ENCODE data around the gene PRPF31.
"Not testable (repeated sequence)": the region's sequence is repeated elsewhere in the genome, so short reads cannot be mapped to it uniquely, and the experiment has no call there.

PRPF31 gene

DNA sequence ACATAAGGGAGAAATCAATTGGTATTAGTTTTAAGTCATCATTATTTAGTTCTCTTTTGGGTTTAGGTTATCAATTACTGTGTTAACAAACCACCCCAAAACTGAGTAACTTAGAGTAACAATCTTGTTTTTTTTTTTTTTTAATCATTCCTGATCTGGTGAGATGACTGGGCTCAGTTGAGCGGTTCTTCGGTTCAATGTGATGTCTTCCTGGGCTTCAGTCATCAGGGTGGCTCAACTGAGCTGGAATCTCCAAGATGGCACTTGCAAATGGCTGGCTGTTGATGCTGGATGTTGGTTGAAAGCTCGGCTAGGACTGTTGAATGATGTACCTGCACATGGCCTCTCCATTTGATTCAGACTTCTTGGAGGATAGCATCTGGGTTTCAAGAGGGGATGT lies 31.1 kb upstream of the PRPF31 start:
- H3K4me3 ChIP-seq (ENCODE audit: low read depth, low read length), result no peak overlapping the region
- DNase-seq (ENCODE audit: low read depth, low spot score), result no peak
- in situ Hi-C loops (cut with HindIII; ENCODE audit: low sequenced_read_pairs), result no loop called here
- TF ChIP-seq, protein P1, sequence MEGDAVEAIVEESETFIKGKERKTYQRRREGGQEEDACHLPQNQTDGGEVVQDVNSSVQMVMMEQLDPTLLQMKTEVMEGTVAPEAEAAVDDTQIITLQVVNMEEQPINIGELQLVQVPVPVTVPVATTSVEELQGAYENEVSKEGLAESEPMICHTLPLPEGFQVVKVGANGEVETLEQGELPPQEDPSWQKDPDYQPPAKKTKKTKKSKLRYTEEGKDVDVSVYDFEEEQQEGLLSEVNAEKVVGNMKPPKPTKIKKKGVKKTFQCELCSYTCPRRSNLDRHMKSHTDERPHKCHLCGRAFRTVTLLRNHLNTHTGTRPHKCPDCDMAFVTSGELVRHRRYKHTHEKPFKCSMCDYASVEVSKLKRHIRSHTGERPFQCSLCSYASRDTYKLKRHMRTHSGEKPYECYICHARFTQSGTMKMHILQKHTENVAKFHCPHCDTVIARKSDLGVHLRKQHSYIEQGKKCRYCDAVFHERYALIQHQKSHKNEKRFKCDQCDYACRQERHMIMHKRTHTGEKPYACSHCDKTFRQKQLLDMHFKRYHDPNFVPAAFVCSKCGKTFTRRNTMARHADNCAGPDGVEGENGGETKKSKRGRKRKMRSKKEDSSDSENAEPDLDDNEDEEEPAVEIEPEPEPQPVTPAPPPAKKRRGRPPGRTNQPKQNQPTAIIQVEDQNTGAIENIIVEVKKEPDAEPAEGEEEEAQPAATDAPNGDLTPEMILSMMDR (IDR thresholded peaks at IDR 0.05; ENCODE audit: low read depth, low read length), result no peak

DNA sequence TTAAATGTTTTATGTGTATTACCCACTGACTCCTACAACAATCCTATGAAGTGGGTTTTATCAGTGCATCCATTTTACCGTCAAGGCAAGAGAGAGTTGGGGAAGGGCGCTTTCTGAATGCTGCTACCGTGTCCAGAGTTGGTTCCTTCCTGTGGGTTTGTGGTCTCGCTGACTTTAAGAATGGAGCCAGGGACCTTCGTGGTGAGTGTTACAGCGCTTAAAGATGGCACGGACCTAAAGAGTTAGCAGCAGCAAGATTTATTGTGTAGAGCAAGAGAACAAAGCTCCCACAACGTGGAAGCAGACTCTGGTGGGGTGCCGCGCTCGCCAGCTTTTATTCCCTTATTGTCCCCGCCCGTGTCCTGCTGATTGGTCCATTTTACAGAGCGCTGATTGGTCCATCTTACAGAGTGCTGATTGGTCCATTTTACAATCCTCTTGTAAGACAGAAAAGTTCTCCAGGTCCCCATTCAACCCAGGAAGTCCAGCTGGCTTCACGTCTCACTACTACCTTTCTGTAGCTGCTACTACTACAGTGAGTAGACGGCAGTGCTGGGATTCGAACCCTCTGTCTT lies 21.0 kb upstream of the PRPF31 start:
- in situ Hi-C loops (cut with HindIII; ENCODE audit: low sequenced_read_pairs), result no loop called here
- H3K4me3 ChIP-seq (ENCODE audit: low read depth, low read length), result no peak overlapping the region
- DNase-seq (ENCODE audit: low read depth, low spot score), result no peak
- TF ChIP-seq, protein P1 (IDR thresholded peaks at IDR 0.05; ENCODE audit: low read depth, low read length), result no peak

DNA sequence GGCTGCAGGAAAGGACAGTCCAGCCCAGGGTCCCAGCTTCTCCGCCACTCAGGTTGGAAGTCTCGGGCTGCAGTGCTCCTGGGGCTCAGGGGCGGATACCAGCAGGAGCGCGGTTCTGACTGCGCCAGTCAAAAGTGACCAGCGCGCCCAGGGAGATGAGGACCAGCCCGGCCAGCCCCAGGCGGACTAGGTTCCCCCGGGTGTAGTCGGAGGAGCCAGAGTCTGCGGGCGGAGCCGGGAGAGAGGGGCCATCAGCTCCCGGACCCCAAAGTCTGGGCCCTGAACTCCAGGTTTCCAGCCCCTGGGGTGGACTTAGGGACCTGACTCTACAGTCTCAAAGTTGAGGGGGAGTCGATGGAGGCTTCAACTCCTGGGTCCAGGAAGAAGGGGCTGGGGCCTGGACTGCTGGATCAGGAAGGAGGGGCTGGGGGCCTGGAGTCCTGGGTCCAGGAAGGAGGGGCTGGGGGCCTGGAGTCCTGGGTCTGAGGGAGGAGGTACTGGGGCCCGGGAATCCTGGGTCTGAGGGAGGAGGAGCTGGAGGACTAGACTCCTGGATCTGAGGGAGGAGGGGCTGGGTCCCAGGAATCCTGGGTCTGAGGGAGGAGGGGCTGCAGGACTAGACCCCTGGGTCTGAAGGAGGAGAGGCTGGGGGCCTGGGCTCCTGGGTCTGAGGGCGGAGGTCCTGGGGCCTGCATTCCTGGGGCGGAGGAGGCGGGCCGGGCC lies 20.3 kb upstream of the PRPF31 start:
- H3K4me3 ChIP-seq (ENCODE audit: low read depth, low read length), result peak overlapping the region; percentile 18
- in situ Hi-C loops (cut with HindIII; ENCODE audit: low sequenced_read_pairs), result no loop called here
- TF ChIP-seq, protein P1 (IDR thresholded peaks at IDR 0.05; ENCODE audit: low read depth, low read length), result no peak
- no peak for DNase-seq (ENCODE audit: low read depth, low spot score)

DNA sequence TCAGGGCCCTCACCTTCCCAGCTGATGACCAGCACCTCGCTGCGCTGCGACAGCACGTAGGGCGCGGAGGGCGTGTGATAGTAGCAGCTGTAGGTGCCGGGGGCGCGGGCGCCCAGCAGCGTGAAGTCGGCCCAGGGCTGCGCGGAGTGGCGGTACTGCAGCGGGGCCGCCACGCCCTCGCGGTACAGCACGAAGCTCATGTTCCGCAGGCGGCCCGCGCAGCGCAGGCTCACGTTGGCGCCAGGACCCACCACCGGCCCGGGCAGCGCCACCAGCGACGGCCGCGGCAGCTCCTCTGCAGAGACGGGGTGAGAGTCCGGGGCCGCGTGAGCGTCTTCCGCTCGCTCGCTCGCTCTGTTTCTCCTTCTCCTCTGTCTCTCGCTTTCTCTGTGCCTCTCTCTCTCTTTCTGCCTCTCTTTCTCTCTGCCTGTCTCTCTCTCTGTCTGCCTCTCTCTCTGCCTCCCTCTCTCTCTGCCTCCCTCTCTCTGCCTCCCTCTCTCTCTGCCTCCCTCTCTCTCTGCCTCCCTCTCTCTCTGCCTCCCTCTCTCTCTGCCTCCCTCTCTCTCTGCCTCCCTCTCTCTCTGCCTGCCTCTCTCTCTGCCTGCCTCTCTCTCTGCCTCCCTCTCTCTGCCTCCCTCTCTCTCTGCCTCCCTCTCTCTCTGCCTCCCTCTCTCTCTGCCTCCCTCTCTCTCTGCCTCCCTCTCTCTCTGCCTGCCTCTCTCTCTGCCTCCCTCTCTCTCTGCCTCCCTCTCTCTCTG lies 19.5 kb upstream of the PRPF31 start:
- in situ Hi-C loops (cut with HindIII; ENCODE audit: low sequenced_read_pairs), result not testable (repeated sequence)
- peak; percentile 40 for DNase-seq (ENCODE audit: low read depth, low spot score)
- H3K4me3 ChIP-seq (ENCODE audit: low read depth, low read length), result peak overlapping the region; percentile 25

DNA sequence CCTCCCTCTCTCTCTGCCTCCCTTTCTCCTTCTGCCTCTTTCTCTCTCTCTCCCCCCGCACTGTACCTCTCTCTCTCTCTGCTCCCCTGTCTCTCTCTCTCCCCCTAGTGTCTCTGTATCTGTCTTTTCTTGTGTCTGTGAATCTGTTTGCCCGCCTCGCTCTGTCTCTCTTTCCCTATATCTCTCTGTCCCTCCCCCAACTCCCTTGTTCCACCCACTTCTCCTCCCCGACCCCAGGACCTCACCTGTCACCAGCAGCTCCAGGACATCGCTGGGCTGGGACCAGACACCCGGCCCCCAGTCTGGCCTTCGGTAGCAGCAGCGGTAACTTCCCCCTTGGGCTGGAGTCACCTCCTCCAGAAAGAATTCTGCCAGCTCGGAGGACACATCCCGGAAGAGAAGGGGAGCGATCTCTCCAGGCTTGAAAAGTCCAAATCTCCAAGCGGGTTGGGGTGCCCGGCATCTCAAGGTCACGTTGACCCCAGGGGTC lies 18.9 kb upstream of the PRPF31 start:
- in situ Hi-C loops (cut with HindIII; ENCODE audit: low sequenced_read_pairs), result no loop called here
- H3K4me3 ChIP-seq (ENCODE audit: low read depth, low read length), result peak overlapping the region; percentile 18
- TF ChIP-seq, protein P1 (IDR thresholded peaks at IDR 0.05; ENCODE audit: low read depth, low read length), result peak; percentile 51
- peak; percentile 51 for DNase-seq (ENCODE audit: low read depth, low spot score)

DNA sequence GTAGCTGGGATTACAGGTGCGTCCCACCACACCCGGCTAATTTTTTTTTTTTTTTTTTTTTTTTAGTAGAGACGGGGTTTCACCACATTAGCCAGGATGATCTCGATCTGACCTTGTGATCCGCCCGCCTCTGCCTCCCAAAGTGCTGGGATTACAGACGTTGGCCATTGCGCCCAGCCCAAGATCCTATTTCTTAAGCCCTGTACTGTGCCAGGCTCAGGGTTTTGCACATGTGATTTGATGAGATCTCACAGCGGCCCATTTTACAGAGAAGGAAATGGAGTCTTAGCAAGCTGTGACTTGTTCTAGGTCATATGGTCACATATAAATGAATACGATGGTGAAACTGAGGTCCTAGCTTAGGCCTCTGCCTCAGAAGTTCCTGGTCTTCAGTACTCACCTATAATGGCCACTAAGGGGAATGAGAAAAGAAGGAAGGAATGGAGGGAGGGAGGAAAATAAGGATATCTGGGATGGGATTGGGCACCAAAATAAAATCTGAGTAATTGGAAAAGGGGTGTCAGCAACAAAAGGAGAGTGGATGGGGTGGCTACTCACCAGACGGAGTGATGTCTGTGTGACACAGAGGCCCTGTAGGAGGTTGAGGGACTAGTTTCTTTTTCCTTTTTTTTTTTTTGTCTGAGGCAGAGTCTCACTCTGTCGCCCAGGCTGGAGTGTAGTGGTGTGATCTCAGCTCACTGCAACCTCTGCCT lies 16.2 kb upstream of the PRPF31 start:
- DNase-seq (ENCODE audit: low read depth, low spot score), result no peak
- TF ChIP-seq, protein P1 (IDR thresholded peaks at IDR 0.05; ENCODE audit: low read depth, low read length), result no peak
- H3K4me3 ChIP-seq (ENCODE audit: low read depth, low read length), result no peak overlapping the region
- in situ Hi-C loops (cut with HindIII; ENCODE audit: low sequenced_read_pairs), result no loop called here

DNA sequence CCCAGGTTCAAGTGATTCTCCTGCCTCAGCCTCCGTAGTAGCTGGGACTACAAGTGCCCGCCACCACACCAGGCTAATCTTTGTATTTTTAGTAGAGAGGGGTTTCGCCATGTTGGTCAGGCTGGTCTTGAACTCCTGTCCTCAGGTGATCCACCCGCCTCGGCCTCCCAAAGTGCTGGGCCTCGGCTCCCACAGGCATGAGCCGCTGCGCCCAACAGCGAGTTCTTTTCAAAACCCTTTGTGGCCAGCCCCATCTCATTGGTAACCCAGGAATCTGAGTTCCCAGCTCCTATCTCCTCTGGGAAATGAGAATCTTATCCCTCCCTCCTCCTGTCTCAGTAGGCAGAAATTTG lies 15.7 kb upstream of the PRPF31 start:
- DNase-seq (ENCODE audit: low read depth, low spot score); in situ Hi-C loops (cut with HindIII; ENCODE audit: low sequenced_read_pairs); H3K4me3 ChIP-seq (ENCODE audit: low read depth, low read length): not testable (repeated sequence)
